Measurements from ENCODE around the gene ANXA6.

- no peak for TF ChIP-seq CTCF (IDR thresholded peaks at IDR 0.05)
- no peak for TF ChIP-seq EZH2 (IDR thresholded peaks at IDR 0.05; ENCODE audit: borderline replicate concordance, insufficient read depth, low read depth, low read length, poor library complexity, severe bottlenecking)
Measured at GRCh38 chr5:151071848-151072629, 85.5 kb downstream of the ANXA6 start.

All from B cell (primary cell).